HCT116 (cell line): ENCODE results near the gene PRRX2. TPM values are rescaled to one million over a fixed set of nuclear protein-coding genes. Genes with fewer than 3 reads are reported as not detected.

Source experiments
- ATAC-seq: fragments of 200-7000 bp; cut with Tn5 transposase; 2 replicates; pipeline ENCODE4 v1.9.1; 2020; ENCODE audit warnings: mild to moderate bottlenecking, moderate library complexity
- BruUV-seq: library from RNA; stranded (reverse); fragments of 400-500 nt; replicated peaks from 2 replicates; lab custom pipeline; 2021; lab: Mats Ljungman, UMichigan
- CTCF ChIA-PET: fragments of 300-600 bp; sonication (Branson Sonifier 250); formaldehyde crosslinking; loops from one replicate; lab custom pipeline; 2021; ENCODE audit warnings: antibody characterized with exemption; lab: Charles Lee
- POLR2A ChIA-PET: fragments of 300-600, 350-600 bp; sonication (Branson Sonifier 250); formaldehyde crosslinking; loops from one replicate; lab custom pipeline; 2021; ENCODE audit warnings: antibody characterized with exemption; lab: Charles Lee
- RAD21 ChIA-PET, 2 experiments: fragments of 300-600 bp; sonication (Branson Sonifier 250); formaldehyde crosslinking; loops; one replicate each; lab custom pipeline; 2023; ENCODE audit warnings: low total read pairs in 2 of 2; ENCODE audit not compliant: uncharacterized antibody in 2 of 2, unreplicated experiment in 2 of 2, low non-redundant PET in 1 of 2; lab: Charles Lee
- DNase-seq: peaks from one replicate; pipeline ENCODE4 v3.0.0-alpha.2; 2010; ENCODE audit warnings: low read depth, low spot score
- H2AFZ ChIP-seq: fragments of 200-600 bp; shearing (Covaris generic), sonication (generic); 2 replicates; pipeline ENCODE4 v1.6.1; 2017; ENCODE audit warnings: low read depth, mixed run types, mixed read lengths, antibody characterized with exemption, low read length; ENCODE audit not compliant: poor library complexity, severe bottlenecking
- H3K27ac ChIP-seq: 2 replicates; pipeline ENCODE4 v1.5.1; 2012; ENCODE audit warnings: low read depth, low read length
- H3K27me3 ChIP-seq: fragments of 200-600 bp; sonication (generic); 2 replicates; pipeline ENCODE4 v1.6.1; 2016; ENCODE audit warnings: mixed run types, low read length, mixed read lengths; ENCODE audit not compliant: insufficient read depth
- H3K36me3 ChIP-seq, 2 experiments: fragments of 200-500 bp in 1 of 2; fragments of 200-600 bp in 1 of 2; sonication (Bioruptor generic) in 1 of 2; sonication (generic) in 1 of 2; 2 replicates each; pipeline versions ENCODE4 v1.5.1 to v1.6.1; 2014 to 2016; ENCODE audit warnings: low read length in 2 of 2, inconsistent platforms in 1 of 2, mixed read lengths in 1 of 2, mixed run types in 1 of 2; ENCODE audit not compliant: insufficient read depth in 2 of 2, control insufficient read depth in 1 of 2
- H3K4me1 ChIP-seq, 2 experiments: fragments of 200-600 bp in 1 of 2; sonication (generic) in 1 of 2; 2 replicates each; pipeline versions ENCODE4 v1.5.1 to v1.6.1; 2012 to 2017; ENCODE audit warnings: low read length in 2 of 2, inconsistent platforms in 1 of 2, mild to moderate bottlenecking in 1 of 2, mixed read lengths in 1 of 2, mixed run types in 1 of 2, moderate library complexity in 1 of 2; ENCODE audit not compliant: insufficient read depth in 2 of 2, control insufficient read depth in 1 of 2
- H3K4me2 ChIP-seq: fragments of 200-600 bp; sonication (generic); 2 replicates; pipeline ENCODE4 v1.6.1; 2017; ENCODE audit warnings: mixed run types, low read length, mixed read lengths
- H3K4me3 ChIP-seq, 2 experiments: fragments of 200-600 bp in 1 of 2; sonication (generic) in 1 of 2; replicated peaks in 1 of 2; 2 replicates each; pipeline ENCODE4 v1.5.1; 2011 to 2016; ENCODE audit warnings: low read length in 2 of 2, control low read depth in 1 of 2, low read depth in 1 of 2, mild to moderate bottlenecking in 1 of 2, mixed read lengths in 1 of 2, mixed run types in 1 of 2
- H3K79me2 ChIP-seq: fragments of 200-600 bp; sonication (generic); 2 replicates; pipeline ENCODE4 v1.6.1; 2017; ENCODE audit warnings: mild to moderate bottlenecking, mixed run types, low read length, moderate library complexity, mixed read lengths; ENCODE audit not compliant: insufficient read depth
- H3K9ac ChIP-seq: fragments of 200-600 bp; sonication (generic); 2 replicates; pipeline ENCODE4 v1.6.1; 2016; ENCODE audit warnings: low read length, mixed read lengths
- H3K9me2 ChIP-seq: fragments of 200-600 bp; sonication (generic), shearing (Covaris generic); 2 replicates; pipeline ENCODE4 v1.6.1; 2017; ENCODE audit warnings: mixed run types, mild to moderate bottlenecking, moderate library complexity; ENCODE audit not compliant: insufficient read depth
- H3K9me3 ChIP-seq, 2 experiments: fragments of 200-500 bp in 1 of 2; fragments of 200-600 bp in 1 of 2; sonication (Bioruptor generic) in 1 of 2; sonication (generic) in 1 of 2; 2 replicates each; pipeline ENCODE4 v1.6.1; 2014 to 2017; ENCODE audit warnings: low read length in 2 of 2, mixed read lengths in 2 of 2, inconsistent platforms in 1 of 2, low read depth in 1 of 2, mild to moderate bottlenecking in 1 of 2, mixed run types in 1 of 2, moderate library complexity in 1 of 2; ENCODE audit not compliant: control insufficient read depth in 1 of 2, insufficient read depth in 1 of 2
- H4K20me1 ChIP-seq: fragments of 200-600 bp; sonication (generic), shearing (Covaris generic); 2 replicates; pipeline ENCODE4 v1.6.1; 2017; ENCODE audit warnings: mixed run types, mild to moderate bottlenecking, moderate library complexity; ENCODE audit not compliant: insufficient read depth
- SIN3A ChIP-seq: IDR thresholded peaks from 2 replicates; pipeline ENCODE4 v1.6.1; 2012; ENCODE audit warnings: low read depth
- TCF7L2 ChIP-seq: IDR thresholded peaks from 2 replicates; pipeline ENCODE4 v1.7.0; 2011; ENCODE audit warnings: borderline replicate concordance, inconsistent platforms; ENCODE audit not compliant: insufficient read depth, insufficient read length; ENCODE audit errors: extremely low read depth
- ZFX ChIP-seq: fragments of 450-650 bp; IDR thresholded peaks from 2 replicates; pipeline ENCODE4 v1.6.1; 2017
- intact Hi-C: fragments of 100-400 bp; cut with micrococcal nuclease; formaldehyde crosslinking; loops from 2 replicates; pipeline ENCODE4 v1.10.0; 2022
- total RNA-seq: library from RNA; stranded (reverse); gene quantifications from one replicate; pipeline ENCODE4 v1.2.1, GENCODE V29; 2021; ENCODE audit not compliant: unreplicated experiment
- TF ChIP-seq, protein P1 (sequence below): IDR thresholded peaks from 2 replicates; pipeline ENCODE4 v1.6.1; 2012; ENCODE audit warnings: low read depth
- TF ChIP-seq, protein P2 (sequence below): IDR thresholded peaks from 2 replicates; pipeline ENCODE4 v1.6.1; 2012

Gene PRRX2
- total RNA-seq, 1 experiment from 2014 or later = 25.5 TPM

- TF ChIP-seq TCF7L2 = no peak
- no peak for TF ChIP-seq ZFX
These were observed 70.1 kb downstream of the PRRX2 start (continued) for GRCh38 chr9:129735546-129735945.

DNA sequence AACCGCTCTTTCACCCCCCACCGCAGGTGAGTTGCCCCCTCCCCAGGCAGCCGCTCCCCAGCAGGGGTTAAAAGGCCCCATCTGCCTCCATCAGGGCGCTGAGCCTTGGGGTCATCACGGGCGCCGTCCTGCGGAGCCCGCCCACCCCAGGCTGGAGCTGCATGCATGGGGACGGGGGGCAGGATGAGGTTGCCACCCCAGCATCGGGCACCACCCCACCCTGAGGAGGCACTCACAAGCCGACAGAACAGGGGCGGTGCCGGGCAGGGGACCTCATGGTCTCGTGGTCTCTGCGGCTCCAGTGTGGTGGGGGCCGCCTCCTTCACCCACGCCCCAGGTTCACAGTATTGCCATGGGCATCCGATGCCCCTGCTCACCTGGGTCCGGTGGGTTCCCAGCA lies 70.9 kb downstream of the PRRX2 start:
- H3K27ac ChIP-seq = no peak overlapping the region
- no peaks in the 10 kb centered on the region for H4K20me1 ChIP-seq
- ATAC-seq (no peak), DNase-seq (no peak)
- no peaks in the 10 kb centered on the region for H3K9me3 ChIP-seq
- intact Hi-C loops = no loop called here
- H3K36me3 ChIP-seq = no peaks in the 10 kb centered on the region
- BruUV-seq = no TSS peak
- H3K4me2 ChIP-seq = no peak overlapping the region
- no peak overlapping the region for H2AFZ ChIP-seq
- POLR2A ChIA-PET = interaction anchor here (1.4 kb wide), 1 partner anchor 10 kb away, joined by 8 read pairs; no protein-coding TSS in a partner anchor
- no peak overlapping the region for H3K4me3 ChIP-seq
- CTCF ChIA-PET = interaction anchor here (2.6 to 3.3 kb wide), 2 partner anchors 9 to 54 kb away, joined by 27 to 54 read pairs; no protein-coding TSS in a partner anchor
- H3K9me2 ChIP-seq = no peaks in the 10 kb centered on the region
- no peaks in the 10 kb centered on the region for H3K79me2 ChIP-seq
- H3K9ac ChIP-seq = no peak overlapping the region
- no peak for TF ChIP-seq SIN3A
- TF ChIP-seq, protein P1, sequence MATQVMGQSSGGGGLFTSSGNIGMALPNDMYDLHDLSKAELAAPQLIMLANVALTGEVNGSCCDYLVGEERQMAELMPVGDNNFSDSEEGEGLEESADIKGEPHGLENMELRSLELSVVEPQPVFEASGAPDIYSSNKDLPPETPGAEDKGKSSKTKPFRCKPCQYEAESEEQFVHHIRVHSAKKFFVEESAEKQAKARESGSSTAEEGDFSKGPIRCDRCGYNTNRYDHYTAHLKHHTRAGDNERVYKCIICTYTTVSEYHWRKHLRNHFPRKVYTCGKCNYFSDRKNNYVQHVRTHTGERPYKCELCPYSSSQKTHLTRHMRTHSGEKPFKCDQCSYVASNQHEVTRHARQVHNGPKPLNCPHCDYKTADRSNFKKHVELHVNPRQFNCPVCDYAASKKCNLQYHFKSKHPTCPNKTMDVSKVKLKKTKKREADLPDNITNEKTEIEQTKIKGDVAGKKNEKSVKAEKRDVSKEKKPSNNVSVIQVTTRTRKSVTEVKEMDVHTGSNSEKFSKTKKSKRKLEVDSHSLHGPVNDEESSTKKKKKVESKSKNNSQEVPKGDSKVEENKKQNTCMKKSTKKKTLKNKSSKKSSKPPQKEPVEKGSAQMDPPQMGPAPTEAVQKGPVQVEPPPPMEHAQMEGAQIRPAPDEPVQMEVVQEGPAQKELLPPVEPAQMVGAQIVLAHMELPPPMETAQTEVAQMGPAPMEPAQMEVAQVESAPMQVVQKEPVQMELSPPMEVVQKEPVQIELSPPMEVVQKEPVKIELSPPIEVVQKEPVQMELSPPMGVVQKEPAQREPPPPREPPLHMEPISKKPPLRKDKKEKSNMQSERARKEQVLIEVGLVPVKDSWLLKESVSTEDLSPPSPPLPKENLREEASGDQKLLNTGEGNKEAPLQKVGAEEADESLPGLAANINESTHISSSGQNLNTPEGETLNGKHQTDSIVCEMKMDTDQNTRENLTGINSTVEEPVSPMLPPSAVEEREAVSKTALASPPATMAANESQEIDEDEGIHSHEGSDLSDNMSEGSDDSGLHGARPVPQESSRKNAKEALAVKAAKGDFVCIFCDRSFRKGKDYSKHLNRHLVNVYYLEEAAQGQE = no peak
- TF ChIP-seq, protein P2, sequence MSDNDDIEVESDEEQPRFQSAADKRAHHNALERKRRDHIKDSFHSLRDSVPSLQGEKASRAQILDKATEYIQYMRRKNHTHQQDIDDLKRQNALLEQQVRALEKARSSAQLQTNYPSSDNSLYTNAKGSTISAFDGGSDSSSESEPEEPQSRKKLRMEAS = no peak
- TF ChIP-seq, all 23 proteins: peak for 0
- RAD21 ChIA-PET = interaction anchor here in 1 of 2 experiments (1.6 kb wide), 1 partner anchor 10 kb away, joined by 4 read pairs; no protein-coding TSS in a partner anchor
- Histone ChIP-seq H3K4me1 (peaks cover 7 to 17% of the 10 kb centered on the region in 2 experiments; a peak in 3 of 4 replicates), H3K27me3 (no peaks in the 10 kb centered on the region)
